Lower leg skin (tissue), 4 donors: Measurements from ENCODE around the gene PLEKHG2. TPM values are rescaled to one million over a fixed set of nuclear protein-coding genes. Genes with fewer than 3 reads are reported as not detected.
A peak's percentile ranks its signal among the peaks of the same experiment; 100 is the strongest.

Experiments
- DNase-seq, 2 donors: peaks; one replicate each; pipeline ENCODE4 v3.0.0-alpha.2; 2019; ENCODE audit warnings: low spot score in 2 of 2
- H3K4me3 ChIP-seq: fragments of 200-600 bp; sonication (generic); 2 replicates; pipeline ENCODE4 v1.5.1; 2017; ENCODE audit warnings: mild to moderate bottlenecking, low read depth; ENCODE audit not compliant: poor library complexity, severe bottlenecking
- POLR2A ChIP-seq, 2 donors: fragments of 450-650 bp; IDR thresholded peaks; one replicate each; pipeline ENCODE4 v1.6.1; 2016 to 2017; ENCODE audit warnings: antibody characterized with exemption in 2 of 2, mild to moderate bottlenecking in 1 of 2, moderate library complexity in 1 of 2
- WGBS, 2 donors: methylation state at CpG; one replicate each; pipeline ENCODE4 v1.1.5; 2018; 5-methylcytosine and 5-hydroxymethylcytosine counted together
- intact Hi-C: fragments of 100-400 bp; cut with DNase I; formaldehyde crosslinking; loops from one replicate; pipeline ENCODE4 v1.15.0; 2023; ENCODE audit warnings: low total_unique reads
- microRNA-seq, 2 donors: library from miRNA; unstranded; fragments of <30 nt; microRNA quantifications; one replicate each; pipeline ENCODE4, GENCODE V29; 2016; ENCODE audit warnings: borderline replicate concordance in 2 of 2, borderline number of aligned reads in 1 of 2
- total RNA-seq, 4 donors: library from RNA; depleted of rRNA; stranded (reverse); fragments of >200 nt; gene quantifications; one replicate each; pipeline ENCODE4 v1.1.0, GENCODE V29; 2016
- TF ChIP-seq, protein P1 (sequence below), 3 donors: fragments of 450-650 bp; IDR thresholded peaks; one replicate each; pipeline ENCODE4 v1.5.1; 2016; ENCODE audit warnings: antibody characterized with exemption in 3 of 3, mild to moderate bottlenecking in 3 of 3, moderate library complexity in 2 of 3

PLEKHG2 gene
- total RNA-seq, 4 donors from 2014 or later = 3.0 to 6.4 (median 4.3) TPM

DNA sequence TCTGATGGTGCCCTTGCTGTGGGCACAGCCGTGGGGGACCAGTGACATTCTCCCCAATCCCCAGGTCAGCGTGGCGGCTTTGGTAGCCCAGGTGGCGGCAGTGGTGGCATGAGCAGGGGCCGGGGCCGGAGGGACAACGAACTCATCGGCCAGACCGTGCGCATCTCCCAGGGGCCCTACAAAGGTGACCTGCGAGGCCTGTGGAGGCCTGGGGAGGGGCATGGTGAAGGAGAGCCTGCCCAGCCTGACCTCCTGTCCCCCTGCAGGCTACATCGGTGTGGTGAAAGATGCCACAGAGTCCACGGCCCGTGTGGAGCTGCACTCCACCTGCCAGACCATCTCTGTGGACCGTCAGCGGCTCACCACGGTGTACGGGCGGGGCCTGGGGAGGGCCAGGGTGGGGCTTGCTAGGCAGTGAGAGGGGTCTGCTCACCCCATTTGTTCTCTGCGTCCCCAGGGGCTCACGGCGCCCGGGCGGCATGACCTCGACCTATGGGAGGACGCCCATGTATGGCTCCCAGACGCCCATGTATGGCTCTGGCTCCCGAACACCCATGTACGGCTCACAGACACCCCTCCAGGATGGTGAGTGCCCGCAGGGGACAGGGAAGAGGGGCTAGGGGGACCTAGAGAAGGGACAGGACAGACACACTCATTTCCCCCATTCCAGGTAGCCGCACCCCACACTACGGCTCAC, 60.4 kb downstream of the PLEKHG2 start:
- intact Hi-C loops = no loop called here
- TF ChIP-seq, protein P1, sequence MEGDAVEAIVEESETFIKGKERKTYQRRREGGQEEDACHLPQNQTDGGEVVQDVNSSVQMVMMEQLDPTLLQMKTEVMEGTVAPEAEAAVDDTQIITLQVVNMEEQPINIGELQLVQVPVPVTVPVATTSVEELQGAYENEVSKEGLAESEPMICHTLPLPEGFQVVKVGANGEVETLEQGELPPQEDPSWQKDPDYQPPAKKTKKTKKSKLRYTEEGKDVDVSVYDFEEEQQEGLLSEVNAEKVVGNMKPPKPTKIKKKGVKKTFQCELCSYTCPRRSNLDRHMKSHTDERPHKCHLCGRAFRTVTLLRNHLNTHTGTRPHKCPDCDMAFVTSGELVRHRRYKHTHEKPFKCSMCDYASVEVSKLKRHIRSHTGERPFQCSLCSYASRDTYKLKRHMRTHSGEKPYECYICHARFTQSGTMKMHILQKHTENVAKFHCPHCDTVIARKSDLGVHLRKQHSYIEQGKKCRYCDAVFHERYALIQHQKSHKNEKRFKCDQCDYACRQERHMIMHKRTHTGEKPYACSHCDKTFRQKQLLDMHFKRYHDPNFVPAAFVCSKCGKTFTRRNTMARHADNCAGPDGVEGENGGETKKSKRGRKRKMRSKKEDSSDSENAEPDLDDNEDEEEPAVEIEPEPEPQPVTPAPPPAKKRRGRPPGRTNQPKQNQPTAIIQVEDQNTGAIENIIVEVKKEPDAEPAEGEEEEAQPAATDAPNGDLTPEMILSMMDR (IDR thresholded peaks at IDR 0.05) = no peak
- TF ChIP-seq POLR2A (IDR thresholded peaks at IDR 0.05) = no peak
- 83 to 87% methylated on average over 29 to 32 of the region's 32 CpGs for WGBS, 2 donors
- DNase-seq = no peak
- no peak overlapping the region for H3K4me3 ChIP-seq

DNA sequence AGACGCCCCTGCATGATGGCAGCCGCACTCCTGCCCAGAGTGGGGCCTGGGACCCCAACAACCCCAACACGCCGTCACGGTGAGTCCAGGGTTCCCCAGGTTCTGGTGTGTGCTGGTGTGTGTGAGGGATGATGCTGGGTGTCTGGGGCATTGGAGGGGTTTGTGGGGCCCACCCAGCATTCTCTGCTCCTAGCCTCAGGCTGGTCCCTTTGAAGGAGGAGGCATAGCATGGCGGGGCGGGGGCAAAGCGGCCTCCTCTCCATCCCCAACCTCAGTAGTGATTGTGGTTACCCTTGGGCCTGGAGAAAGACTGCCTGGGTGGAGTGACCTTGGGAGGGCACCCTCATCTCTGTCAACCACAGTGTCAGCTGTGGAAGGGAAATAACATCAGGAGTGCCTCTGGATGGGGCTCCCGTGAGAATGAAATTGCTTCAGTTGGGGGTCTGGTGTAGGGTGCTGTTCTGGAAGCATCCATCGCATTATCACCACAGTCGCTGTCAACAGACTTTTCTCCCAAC, 61.0 kb downstream of the PLEKHG2 start:
- H3K4me3 ChIP-seq = no peak overlapping the region
- 85 to 91% methylated on average over 9 to 11 of the region's 11 CpGs for WGBS, 2 donors
- TF ChIP-seq, protein P1 (IDR thresholded peaks at IDR 0.05) = no peak
- TF ChIP-seq POLR2A (IDR thresholded peaks at IDR 0.05) = no peak
- intact Hi-C loops = no loop called here
- DNase-seq = no peak

DNA sequence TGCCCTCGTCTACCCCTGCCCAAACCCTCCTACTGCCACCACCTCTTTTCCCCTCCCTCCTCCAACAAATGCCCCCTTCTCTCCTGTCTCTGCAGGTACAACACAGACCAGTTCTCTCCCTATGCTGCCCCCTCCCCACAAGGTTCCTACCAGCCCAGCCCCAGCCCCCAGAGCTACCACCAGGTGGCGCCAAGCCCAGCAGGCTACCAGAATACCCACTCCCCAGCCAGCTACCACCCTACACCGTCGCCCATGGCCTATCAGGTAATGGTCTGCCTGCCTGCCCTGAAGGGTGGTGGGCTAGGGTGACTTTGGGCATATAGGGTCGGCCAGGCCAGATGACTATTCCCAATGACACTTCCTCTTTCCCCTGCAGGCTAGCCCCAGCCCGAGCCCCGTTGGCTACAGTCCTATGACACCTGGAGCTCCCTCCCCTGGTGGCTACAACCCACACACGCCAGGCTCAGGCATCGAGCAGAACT, 61.7 kb downstream of the PLEKHG2 start:
- 44 to 60% methylated on average over 9 of the region's 9 CpGs for WGBS, 2 donors
- H3K4me3 ChIP-seq = no peak overlapping the region
- DNase-seq = peak in 1 of 2 donors; percentile 90
- intact Hi-C loops = no loop called here
- TF ChIP-seq POLR2A (IDR thresholded peaks at IDR 0.05) = no peak
- TF ChIP-seq, protein P1 (IDR thresholded peaks at IDR 0.05) = no peak

DNA sequence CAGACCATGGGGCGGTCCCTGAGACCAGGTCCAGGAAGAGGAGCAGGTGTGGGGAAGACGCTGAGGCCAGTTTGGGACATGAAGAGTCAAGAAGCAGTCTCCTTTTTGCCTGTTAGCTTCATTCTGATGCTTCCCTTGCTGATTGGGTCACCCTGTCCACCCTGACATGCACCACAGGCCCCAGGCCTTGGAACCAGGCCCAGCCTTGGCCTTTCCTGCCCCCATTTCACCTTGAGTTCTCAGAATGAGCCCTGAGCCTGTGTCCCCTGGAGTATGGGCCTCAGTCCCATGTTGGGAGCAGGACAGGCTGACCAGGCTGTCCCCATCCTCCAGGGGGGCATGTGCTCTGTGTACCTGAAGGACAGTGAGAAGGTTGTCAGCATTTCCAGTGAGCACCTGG, 63.3 kb downstream of the PLEKHG2 start:
- no peak for DNase-seq
- intact Hi-C loops = no loop called here
- no peak overlapping the region for H3K4me3 ChIP-seq
- 96 to 100% methylated on average over 2 of the region's 2 CpGs for WGBS, 2 donors
- TF ChIP-seq, protein P1 (IDR thresholded peaks at IDR 0.05) = no peak
- TF ChIP-seq POLR2A (IDR thresholded peaks at IDR 0.05) = no peak

Small RNA genes within 50 kb of the gene (microRNA-seq; reads per million reads assigned to microRNA genes)
- gene MIR4530 = 0 reads per million in 2 donors

Other genes with a start within 250 kb of the PLEKHG2 start
- gene NCCRP1, start 215.7 kb upstream of the PLEKHG2 start, total RNA-seq = 100 to 1,000 TPM; 367 to 798 (median 407) TPM
- not detected for gene SYCN, start 208.4 kb upstream of the PLEKHG2 start, total RNA-seq
- gene IFNL3, start 167.7 kb upstream of the PLEKHG2 start, total RNA-seq = not detected
- not detected for gene IFNL4, start 163.8 kb upstream of the PLEKHG2 start, total RNA-seq
- not detected for gene IFNL2, start 144.3 kb upstream of the PLEKHG2 start, total RNA-seq
- gene IFNL1, start 116.3 kb upstream of the PLEKHG2 start, total RNA-seq = not detected
- 1 to 10 TPM in 2 of 4 donors, under 1 TPM in 2; 0.46 to 3.5 (median 1.5) TPM for gene LRFN1, start 91.8 kb upstream of the PLEKHG2 start, total RNA-seq
- 10 to 100 TPM in 2 of 4 donors, 1 to 10 TPM in 1, under 1 TPM in 1; 0.72 to 12.6 (median 8.8) TPM for gene GMFG, start 76.6 kb upstream of the PLEKHG2 start, total RNA-seq
- 100 to 1,000 TPM; 102 to 132 (median 118) TPM for gene SAMD4B, start 70.2 kb upstream of the PLEKHG2 start, total RNA-seq
- gene PAF1, start 21.6 kb upstream of the PLEKHG2 start, total RNA-seq = 10 to 100 TPM; 22.4 to 48.0 (median 36.3) TPM
- gene MED29, start 21.3 kb upstream of the PLEKHG2 start, total RNA-seq = 10 to 100 TPM; 30.3 to 35.8 (median 33.3) TPM
- 100 to 1,000 TPM; 170 to 536 (median 280) TPM for gene ZFP36, start 5.8 kb upstream of the PLEKHG2 start, total RNA-seq
- gene RPS16, start 23.3 kb downstream of the PLEKHG2 start, total RNA-seq = 1,000 to 10,000 TPM; 1,726 to 3,026 (median 2,088) TPM
- 100 to 1,000 TPM in 1 of 4 donors, 10 to 100 TPM in 3; 70.0 to 102 (median 77.3) TPM for gene SUPT5H, start 32.9 kb downstream of the PLEKHG2 start, total RNA-seq
- gene TIMM50, start 68.2 kb downstream of the PLEKHG2 start, total RNA-seq = 10 to 100 TPM; 35.0 to 41.9 (median 37.1) TPM
- gene DLL3, start 86.3 kb downstream of the PLEKHG2 start, total RNA-seq = under 1 TPM in 1 of 4 donors, not detected in 3; 0.10 TPM
- gene SELENOV, start 102.5 kb downstream of the PLEKHG2 start, total RNA-seq = not detected
- gene EID2B, start 120.2 kb downstream of the PLEKHG2 start, total RNA-seq = 1 to 10 TPM in 2 of 4 donors, under 1 TPM in 2; 0.56 to 1.5 (median 1.0) TPM
- gene EID2, start 127.5 kb downstream of the PLEKHG2 start, total RNA-seq = 10 to 100 TPM; 12.4 to 19.0 (median 14.3) TPM
- not detected for gene LGALS13, start 189.9 kb downstream of the PLEKHG2 start, total RNA-seq
- gene LGALS16, start 243.2 kb downstream of the PLEKHG2 start, total RNA-seq = not detected